ENCODE measurements around the gene PUSL1. TPM values are rescaled to one million over a fixed set of nuclear protein-coding genes. Genes with fewer than 3 reads are reported as not detected.

The PUSL1 gene
- polyA plus RNA-seq, 2 of the 4 experiments (the other 2 are of a cell fraction): 7.4 to 14.6 TPM

GRCh38 chr1:1331068-1331965, 22.9 kb downstream of the PUSL1 start, which contains the start of gene TAS1R3:
TSS of gene TAS1R3 (plus strand) at chr1:1331280. CDS start at chr1:1331346, 66 bp downstream.
- TF ChIP-seq PHF8 (IDR thresholded peaks at IDR 0.05; ENCODE audit: borderline replicate concordance, low read depth) (no peak), NFE2L2 (conservative IDR thresholded peaks at IDR 0.05; ENCODE audit: low read length) (no peak), POLR2AphosphoS2 (conservative IDR thresholded peaks at IDR 0.05; ENCODE audit: low read length) (0 out of 2 replicates have a peak, but pooled peaks have one; percentile 4), RARB (CRISPR knock-in tag; IDR thresholded peaks at IDR 0.05) (no peak)
- DNase-seq (ENCODE audit: low read depth in 1 of 2, low spot score in 1 of 2): no peak
- peak; percentile 28 to 46; a peak in 5 of 6 replicates for ATAC-seq
- WGBS (ENCODE audit: missing lambda C conversion rate): 84% methylated on average over 13 of the region's 41 CpGs
- Histone ChIP-seq H3K9me3 (no peaks in the 10 kb centered on the region), H3K4me1 (peaks cover 12% of the 10 kb centered on the region; the same call in 2 of the 3 replicates), H3K4me2 (peak within 1 kb of the TSS; percentile 30; the same call in 1 of the 3 replicates), H3K27ac (peak within 1 kb of the TSS in 1 of 2 experiments; percentile 52; a peak in 2 of 6 replicates), H3K4me3 (no peak within 1 kb of the TSS)
- POLR2A ChIA-PET: no interaction called here
- CTCF ChIA-PET: interaction anchor here (1.1 to 2.5 kb wide), 5 partner anchors 13 to 41 kb away, joined by 3 to 12 read pairs (median 7); partner anchors contain the start of gene DVL1
- FAIRE-seq: no peak

- ChIA-PET POLR2A (no interaction called here), CTCF (interaction anchor here (1.0 to 2.5 kb wide), 4 partner anchors 12 to 40 kb away, joined by 3 to 12 read pairs (median 5); partner anchors contain the start of gene DVL1)
- Histone ChIP-seq H3K4me3 (no peak overlapping the region), H3K4me1 (peaks cover 12% of the 10 kb centered on the region; the same call in 2 of the 3 replicates), H3K27ac (no peak overlapping the region), H3K4me2 (no peak overlapping the region), H3K9me3 (no peaks in the 10 kb centered on the region)
- TF ChIP-seq MAX (IDR thresholded peaks at IDR 0.05): no peak
- TF ChIP-seq BCL3 (IDR thresholded peaks at IDR 0.05): no peak
- TF ChIP-seq EP300 (IDR thresholded peaks at IDR 0.05): no peak
- WGBS (ENCODE audit: missing lambda C conversion rate): 88% methylated on average over 16 of the region's 57 CpGs
- no peak for ATAC-seq
- FAIRE-seq: no peak
- DNase-seq (ENCODE audit: low read depth in 1 of 2, low spot score in 1 of 2): no peak
Observed at GRCh38 chr1:1332031-1332755, 23.8 kb downstream of the PUSL1 start.

GRCh38 chr1:1332774-1333480, 24.5 kb downstream of the PUSL1 start:
- H3K4me2 ChIP-seq: no peak overlapping the region
- POLR2A ChIA-PET: no interaction called here
- CTCF ChIA-PET: interaction anchor here (1.0 to 2.5 kb wide), 3 partner anchors 11 to 41 kb away, joined by 3 to 12 read pairs (median 7); partner anchors contain the start of gene DVL1
- FAIRE-seq (no peak), ATAC-seq (no peak), DNase-seq (ENCODE audit: low read depth in 1 of 2, low spot score in 1 of 2) (no peak)
- TF ChIP-seq RNF2 (IDR thresholded peaks at IDR 0.05; ENCODE audit: borderline replicate concordance, low read depth) (no peak), HDAC2 (IDR thresholded peaks at IDR 0.05) (no peak), CBX2 (IDR thresholded peaks at IDR 0.05; ENCODE audit: borderline replicate concordance, low read depth) (no peak), GATA3 (IDR thresholded peaks at IDR 0.05; ENCODE audit: borderline replicate concordance) (no peak), TFCP2L1 (CRISPR knock-in tag; IDR thresholded peaks at IDR 0.05) (no peak), HMGXB4 (CRISPR knock-in tag; IDR thresholded peaks at IDR 0.05; ENCODE audit: borderline replicate concordance) (no peak), RARB (CRISPR knock-in tag; IDR thresholded peaks at IDR 0.05) (no peak), KDM1A (IDR thresholded peaks at IDR 0.05; ENCODE audit: low read depth) (no peak), HES2 (IDR thresholded peaks at IDR 0.05) (no peak), BHLHE40 (IDR thresholded peaks at IDR 0.05; ENCODE audit: low read depth, low read length) (no peak), MAZ (IDR thresholded peaks at IDR 0.05; ENCODE audit: borderline replicate concordance, low read depth, low read length) (no peak), HOXA7 (CRISPR knock-in tag; IDR thresholded peaks at IDR 0.05) (no peak), CHD2 (IDR thresholded peaks at IDR 0.05; ENCODE audit: low read length, partially characterized antibody) (no peak), MYC (IDR thresholded peaks at IDR 0.05; ENCODE audit: borderline replicate concordance, low read length) (no peak), RFX5 (IDR thresholded peaks at IDR 0.05) (no peak), KDM5A (IDR thresholded peaks at IDR 0.05) (no peak), HOXB5 (CRISPR knock-in tag; IDR thresholded peaks at IDR 0.05) (no peak), PHF8 (IDR thresholded peaks at IDR 0.05; ENCODE audit: borderline replicate concordance, low read depth) (no peak), NR3C1 (IDR thresholded peaks at IDR 0.05) (no peak), BCL3 (IDR thresholded peaks at IDR 0.05) (no peak)
- H3K27ac ChIP-seq: no peak overlapping the region
- no CpG with 5 or more reads among the region's 48 CpGs for WGBS (ENCODE audit: missing lambda C conversion rate)
- H3K4me3 ChIP-seq: no peak overlapping the region
- peaks cover 12% of the 10 kb centered on the region; the same call in 2 of the 3 replicates for H3K4me1 ChIP-seq
- no peaks in the 10 kb centered on the region for H3K9me3 ChIP-seq
